H1 (cell line): ENCODE results near the gene PC.

ENCODE experiments used
- BACH1 ChIP-seq: IDR thresholded peaks from 2 replicates; pipeline ENCODE4 v1.6.1; 2012; ENCODE audit warnings: low read length, improper control_type of control experiment
- CREB1 ChIP-seq: IDR thresholded peaks from 2 replicates; pipeline ENCODE4 v1.6.1; 2012; ENCODE audit warnings: inconsistent platforms
- CTCF ChIP-seq, 3 experiments: IDR thresholded peaks; 1 replicate in 2 of 3; 2 replicates in 1 of 3; pipeline versions ENCODE4 v1.5.1 to v1.6.1; 2011; ENCODE audit warnings: low read length in 3 of 3, mild to moderate bottlenecking in 3 of 3, inconsistent platforms in 2 of 3, low read depth in 1 of 3, moderate library complexity in 1 of 3; ENCODE audit not compliant: insufficient read depth in 1 of 3; ENCODE audit errors: control extremely low read depth in 1 of 3
- EP300 ChIP-seq, 2 experiments: IDR thresholded peaks; 1 replicate in 1 of 2; 2 replicates in 1 of 2; pipeline ENCODE4 v1.6.1; 2011 to 2012; ENCODE audit warnings: low read depth in 2 of 2, low read length in 2 of 2, mild to moderate bottlenecking in 2 of 2, borderline replicate concordance in 1 of 2, inconsistent platforms in 1 of 2, moderate library complexity in 1 of 2
- GABPA ChIP-seq: IDR thresholded peaks from 2 replicates; pipeline ENCODE4 v1.6.1; 2011; ENCODE audit warnings: mild to moderate bottlenecking, low read length, moderate library complexity, borderline replicate concordance; ENCODE audit not compliant: insufficient read depth
- PHF8 ChIP-seq: fragments of 200-600 bp; sonication (generic); conservative IDR thresholded peaks from 2 replicates; pipeline ENCODE4 v1.7.1; 2012; ENCODE audit warnings: low read depth, mild to moderate bottlenecking, inconsistent platforms, low read length, moderate library complexity
- POLR2AphosphoS5 ChIP-seq: IDR thresholded peaks from 2 replicates; pipeline ENCODE4 v1.6.1; 2011; ENCODE audit warnings: low read depth, low read length
- RXRA ChIP-seq: IDR thresholded peaks from 2 replicates; pipeline ENCODE4 v1.6.1; 2011; ENCODE audit warnings: low read depth, mild to moderate bottlenecking, low read length, moderate library complexity; ENCODE audit not compliant: insufficient read depth
- SIN3A ChIP-seq, 2 experiments: IDR thresholded peaks in 1 of 2; conservative IDR thresholded peaks in 1 of 2; 2 replicates each; pipeline ENCODE4 v1.6.1; 2011 to 2012; ENCODE audit warnings: low read length in 2 of 2, improper control_type of control experiment in 1 of 2, low read depth in 1 of 2, mild to moderate bottlenecking in 1 of 2
- SIX5 ChIP-seq: IDR thresholded peaks from 2 replicates; pipeline ENCODE4 v1.6.1; 2011; ENCODE audit warnings: mild to moderate bottlenecking, low read depth, low read length
- SRF ChIP-seq: IDR thresholded peaks from 2 replicates; pipeline ENCODE4 v1.6.1; 2011; ENCODE audit warnings: mild to moderate bottlenecking, low read depth, low read length, moderate library complexity
- ZNF274 ChIP-seq: IDR thresholded peaks from 2 replicates; pipeline ENCODE4 v1.7.0; 2012; ENCODE audit warnings: low read length, borderline replicate concordance; ENCODE audit errors: extremely low read depth

- TF ChIP-seq EP300 (IDR thresholded peaks at IDR 0.05; ENCODE audit: borderline replicate concordance in 1 of 2, low read depth in 2 of 2, low read length in 2 of 2) (no peak), SIX5 (no peak), CREB1 (no peak), CTCF (IDR thresholded peaks at IDR 0.05; ENCODE audit: control extremely low read depth in 1 of 3, insufficient read depth in 1 of 3, low read depth in 1 of 3, low read length in 3 of 3) (no peak), POLR2AphosphoS5 (no peak), PHF8 (no peak), BACH1 (no peak), ZNF274 (no peak), SIN3A (conservative IDR thresholded peaks at IDR 0.05 in 1 of 2, IDR thresholded peaks at IDR 0.05 in 1 of 2; ENCODE audit: low read depth in 1 of 2, low read length in 2 of 2) (no peak), GABPA (no peak), SRF (no peak), RXRA (no peak)
Observed at GRCh38 chr11:66953081-66953833, 4.9 kb downstream of the PC start.
